Panc1 (cell line): ENCODE results near the gene TFDP1.

ENCODE experiments used
- POLR2AphosphoS5 ChIP-seq: IDR thresholded peaks from 2 replicates; pipeline ENCODE4 v1.6.1; 2012; ENCODE audit warnings: mild to moderate bottlenecking, low read depth, low read length, moderate library complexity
- TCF7L2 ChIP-seq: IDR thresholded peaks from 2 replicates; pipeline ENCODE4 v1.6.1; 2011; ENCODE audit warnings: mild to moderate bottlenecking, low read depth, low read length, inconsistent platforms
- TF ChIP-seq, protein P1 (sequence below): fragments of 450-650 bp; IDR thresholded peaks from 2 replicates; pipeline ENCODE4 v1.5.1; 2017; ENCODE audit warnings: mild to moderate bottlenecking
- TF ChIP-seq, protein P2 (sequence below), 2 experiments: IDR thresholded peaks; 2 replicates each; pipeline ENCODE4 v1.6.1; 2011 to 2012; ENCODE audit warnings: low read depth in 2 of 2, control low read depth in 1 of 2, low read length in 1 of 2, mild to moderate bottlenecking in 1 of 2, moderate library complexity in 1 of 2; ENCODE audit not compliant: insufficient read depth in 1 of 2

DNA sequence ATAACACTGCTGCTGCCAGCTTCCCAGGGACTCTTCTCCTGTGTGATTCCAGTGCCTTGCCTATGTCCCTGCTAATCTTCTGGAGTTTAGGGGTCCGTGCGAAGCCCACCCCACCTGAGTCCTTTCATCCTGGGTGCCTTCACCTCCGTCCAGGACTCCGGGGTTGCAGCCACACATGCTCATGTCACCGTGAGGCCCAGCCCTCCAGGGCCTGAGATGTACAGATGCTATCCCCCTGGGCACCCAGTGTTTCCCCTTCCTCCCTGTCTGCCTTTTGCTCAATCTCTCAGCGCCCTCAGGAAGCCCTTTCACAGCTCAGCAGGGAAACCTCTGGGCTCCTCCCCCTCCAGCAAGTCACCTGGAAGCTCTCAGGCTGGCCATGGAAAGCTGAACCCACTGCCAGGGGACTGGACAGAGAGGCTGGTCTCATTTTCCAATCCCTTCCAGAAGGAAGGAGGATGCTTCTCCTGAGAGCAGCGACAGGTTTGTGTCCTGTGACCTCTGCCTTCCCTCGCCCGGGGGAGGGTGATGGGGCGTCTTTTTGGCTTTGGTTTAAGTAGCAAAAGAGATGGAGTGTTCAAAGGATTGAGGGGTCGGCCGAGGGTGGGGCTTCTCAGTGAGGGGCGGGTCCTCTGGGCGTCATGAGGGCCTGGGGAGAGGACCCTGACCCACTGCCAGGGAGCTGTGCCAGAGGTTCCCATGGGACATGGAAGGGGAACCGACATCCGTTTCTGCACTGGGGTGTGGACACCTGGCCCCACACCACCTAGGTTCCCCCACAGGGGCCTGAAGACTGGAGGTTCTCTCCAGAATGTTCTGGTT is 30.8 kb upstream of the TFDP1 start:
- TF ChIP-seq, protein P1, sequence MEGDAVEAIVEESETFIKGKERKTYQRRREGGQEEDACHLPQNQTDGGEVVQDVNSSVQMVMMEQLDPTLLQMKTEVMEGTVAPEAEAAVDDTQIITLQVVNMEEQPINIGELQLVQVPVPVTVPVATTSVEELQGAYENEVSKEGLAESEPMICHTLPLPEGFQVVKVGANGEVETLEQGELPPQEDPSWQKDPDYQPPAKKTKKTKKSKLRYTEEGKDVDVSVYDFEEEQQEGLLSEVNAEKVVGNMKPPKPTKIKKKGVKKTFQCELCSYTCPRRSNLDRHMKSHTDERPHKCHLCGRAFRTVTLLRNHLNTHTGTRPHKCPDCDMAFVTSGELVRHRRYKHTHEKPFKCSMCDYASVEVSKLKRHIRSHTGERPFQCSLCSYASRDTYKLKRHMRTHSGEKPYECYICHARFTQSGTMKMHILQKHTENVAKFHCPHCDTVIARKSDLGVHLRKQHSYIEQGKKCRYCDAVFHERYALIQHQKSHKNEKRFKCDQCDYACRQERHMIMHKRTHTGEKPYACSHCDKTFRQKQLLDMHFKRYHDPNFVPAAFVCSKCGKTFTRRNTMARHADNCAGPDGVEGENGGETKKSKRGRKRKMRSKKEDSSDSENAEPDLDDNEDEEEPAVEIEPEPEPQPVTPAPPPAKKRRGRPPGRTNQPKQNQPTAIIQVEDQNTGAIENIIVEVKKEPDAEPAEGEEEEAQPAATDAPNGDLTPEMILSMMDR = no peak
- TF ChIP-seq TCF7L2 (no peak), POLR2AphosphoS5 (no peak)
- TF ChIP-seq, protein P2, sequence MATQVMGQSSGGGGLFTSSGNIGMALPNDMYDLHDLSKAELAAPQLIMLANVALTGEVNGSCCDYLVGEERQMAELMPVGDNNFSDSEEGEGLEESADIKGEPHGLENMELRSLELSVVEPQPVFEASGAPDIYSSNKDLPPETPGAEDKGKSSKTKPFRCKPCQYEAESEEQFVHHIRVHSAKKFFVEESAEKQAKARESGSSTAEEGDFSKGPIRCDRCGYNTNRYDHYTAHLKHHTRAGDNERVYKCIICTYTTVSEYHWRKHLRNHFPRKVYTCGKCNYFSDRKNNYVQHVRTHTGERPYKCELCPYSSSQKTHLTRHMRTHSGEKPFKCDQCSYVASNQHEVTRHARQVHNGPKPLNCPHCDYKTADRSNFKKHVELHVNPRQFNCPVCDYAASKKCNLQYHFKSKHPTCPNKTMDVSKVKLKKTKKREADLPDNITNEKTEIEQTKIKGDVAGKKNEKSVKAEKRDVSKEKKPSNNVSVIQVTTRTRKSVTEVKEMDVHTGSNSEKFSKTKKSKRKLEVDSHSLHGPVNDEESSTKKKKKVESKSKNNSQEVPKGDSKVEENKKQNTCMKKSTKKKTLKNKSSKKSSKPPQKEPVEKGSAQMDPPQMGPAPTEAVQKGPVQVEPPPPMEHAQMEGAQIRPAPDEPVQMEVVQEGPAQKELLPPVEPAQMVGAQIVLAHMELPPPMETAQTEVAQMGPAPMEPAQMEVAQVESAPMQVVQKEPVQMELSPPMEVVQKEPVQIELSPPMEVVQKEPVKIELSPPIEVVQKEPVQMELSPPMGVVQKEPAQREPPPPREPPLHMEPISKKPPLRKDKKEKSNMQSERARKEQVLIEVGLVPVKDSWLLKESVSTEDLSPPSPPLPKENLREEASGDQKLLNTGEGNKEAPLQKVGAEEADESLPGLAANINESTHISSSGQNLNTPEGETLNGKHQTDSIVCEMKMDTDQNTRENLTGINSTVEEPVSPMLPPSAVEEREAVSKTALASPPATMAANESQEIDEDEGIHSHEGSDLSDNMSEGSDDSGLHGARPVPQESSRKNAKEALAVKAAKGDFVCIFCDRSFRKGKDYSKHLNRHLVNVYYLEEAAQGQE (IDR thresholded peaks at IDR 0.05; ENCODE audit: insufficient read depth in 1 of 2, low read depth in 2 of 2, low read length in 1 of 2) = no peak
